Activated naive CD8-positive, alpha-beta T cell treated with anti-CD3 and anti-CD28 coated beads for 36 hours (primary cell): ENCODE data around the gene TP53TG3C. TPM values are rescaled to one million over a fixed set of nuclear protein-coding genes. Genes with fewer than 3 reads are reported as not detected.
"Not testable (repeated sequence)": the region's sequence is repeated elsewhere in the genome, so short reads cannot be mapped to it uniquely, and the experiment has no call there.

Experiments used
- DNase-seq: peaks from one replicate; pipeline ENCODE4 v3.0.0; 2021
- H3K27ac Mint-ChIP-seq: one replicate; pipeline ENCODE4 v1.8.0; 2022; ENCODE audit warnings: mild to moderate bottlenecking, moderate library complexity, mixed read lengths
- H3K27me3 Mint-ChIP-seq: one replicate; pipeline ENCODE4 v1.8.0; 2022; ENCODE audit warnings: mild to moderate bottlenecking, mixed read lengths
- H3K36me3 Mint-ChIP-seq: one replicate; pipeline ENCODE4 v1.8.0; 2021; ENCODE audit warnings: mild to moderate bottlenecking, mixed read lengths
- H3K4me1 Mint-ChIP-seq: one replicate; pipeline ENCODE4 v1.8.0; 2021; ENCODE audit warnings: mixed read lengths
- H3K4me3 Mint-ChIP-seq: one replicate; pipeline ENCODE4 v1.8.0; 2022; ENCODE audit warnings: mild to moderate bottlenecking, moderate library complexity, mixed read lengths
- H3K9me3 Mint-ChIP-seq: one replicate; pipeline ENCODE4 v1.8.0; 2022; ENCODE audit warnings: mixed read lengths
- total RNA-seq, 2 experiments: library from RNA; stranded (reverse); gene quantifications; one replicate each; pipeline ENCODE4 v1.2.3, GENCODE V29; 2021

The TP53TG3C gene, protein sequence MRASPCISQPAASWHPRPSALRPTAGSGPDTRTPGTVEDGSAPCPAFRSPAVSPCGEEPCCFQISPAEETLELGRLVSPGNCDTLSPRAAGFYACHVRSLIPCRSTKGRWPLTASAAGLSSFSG
- total RNA-seq, result not detected

DNA sequence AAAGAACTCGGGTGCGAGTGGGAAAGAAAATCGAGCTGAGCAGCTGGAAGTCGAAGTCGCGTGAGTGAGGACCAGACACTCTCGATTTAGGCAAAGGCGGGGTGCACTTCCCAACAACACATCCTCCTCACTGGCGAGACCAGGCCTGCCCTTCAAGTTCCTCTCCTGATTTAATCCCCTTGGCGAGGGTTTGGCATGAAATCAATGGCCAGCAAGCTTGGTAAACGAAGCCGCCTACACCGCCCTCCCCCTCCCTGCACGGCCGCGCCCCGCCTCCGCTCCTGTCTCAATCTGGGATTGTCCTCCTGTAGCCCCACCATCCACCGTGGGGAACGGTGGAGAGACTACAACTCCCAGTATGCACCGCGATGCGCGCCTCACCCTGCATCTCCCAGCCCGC, at the start of gene TP53TG3C:
TSS of gene TP53TG3C (plus strand) at position 301 of the 400 bp plus-strand sequence. CDS start at position 369, 68 bp downstream.
- not testable (repeated sequence) for H3K4me3 Mint-ChIP-seq, H3K4me1 Mint-ChIP-seq, H3K27ac Mint-ChIP-seq, H3K36me3 Mint-ChIP-seq, H3K9me3 Mint-ChIP-seq, H3K27me3 Mint-ChIP-seq, DNase-seq

Other genes with a start within 250 kb of the TP53TG3C start
- not detected for gene TP53TG3E, start 110.1 kb downstream of the TP53TG3C start, total RNA-seq
- gene TP53TG3B, start 166.6 kb downstream of the TP53TG3C start, total RNA-seq, result not detected